ENCODE results near the gene TAS1R1. TPM values are rescaled to one million over a fixed set of nuclear protein-coding genes. Genes with fewer than 3 reads are reported as not detected.

TAS1R1 gene
- total RNA-seq, 6 experiments from 2014 or later = 0.26 TPM; not detected in 5

- ATAC-seq (no peak), DNase-seq (no peak)
- TF ChIP-seq POLR2A (IDR thresholded peaks at IDR 0.05) = no peak
- TF ChIP-seq, protein P1, sequence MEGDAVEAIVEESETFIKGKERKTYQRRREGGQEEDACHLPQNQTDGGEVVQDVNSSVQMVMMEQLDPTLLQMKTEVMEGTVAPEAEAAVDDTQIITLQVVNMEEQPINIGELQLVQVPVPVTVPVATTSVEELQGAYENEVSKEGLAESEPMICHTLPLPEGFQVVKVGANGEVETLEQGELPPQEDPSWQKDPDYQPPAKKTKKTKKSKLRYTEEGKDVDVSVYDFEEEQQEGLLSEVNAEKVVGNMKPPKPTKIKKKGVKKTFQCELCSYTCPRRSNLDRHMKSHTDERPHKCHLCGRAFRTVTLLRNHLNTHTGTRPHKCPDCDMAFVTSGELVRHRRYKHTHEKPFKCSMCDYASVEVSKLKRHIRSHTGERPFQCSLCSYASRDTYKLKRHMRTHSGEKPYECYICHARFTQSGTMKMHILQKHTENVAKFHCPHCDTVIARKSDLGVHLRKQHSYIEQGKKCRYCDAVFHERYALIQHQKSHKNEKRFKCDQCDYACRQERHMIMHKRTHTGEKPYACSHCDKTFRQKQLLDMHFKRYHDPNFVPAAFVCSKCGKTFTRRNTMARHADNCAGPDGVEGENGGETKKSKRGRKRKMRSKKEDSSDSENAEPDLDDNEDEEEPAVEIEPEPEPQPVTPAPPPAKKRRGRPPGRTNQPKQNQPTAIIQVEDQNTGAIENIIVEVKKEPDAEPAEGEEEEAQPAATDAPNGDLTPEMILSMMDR (IDR thresholded peaks at IDR 0.05) = no peak
- H3K4me1 ChIP-seq = peaks cover 0 to 19% (median 4%) of the 10 kb centered on the region in 4 donors
- H3K36me3 ChIP-seq = peaks cover 0 to 95% (median 48%) of the 10 kb centered on the region in 4 donors
- H3K4me3 ChIP-seq = no peak overlapping the region
- no peak overlapping the region for H3K27ac ChIP-seq
- no CpG with 5 or more reads among the region's 38 CpGs for WGBS (ENCODE audit: insufficient coverage, low coverage, low lambda C conversion rate, missing lambda C conversion rate)
- intact Hi-C loops (cut with DNase I) = no loop called here
- no peaks in the 10 kb centered on the region for H3K27me3 ChIP-seq
- H3K9me3 ChIP-seq = no peaks in the 10 kb centered on the region
Measured at GRCh38 chr1:6592865-6593593, 37.9 kb downstream of the TAS1R1 start.

- peaks cover 0 to 97% (median 50%) of the 10 kb centered on the region in 4 donors for H3K36me3 ChIP-seq
- no peak for TF ChIP-seq POLR2A (IDR thresholded peaks at IDR 0.05)
- TF ChIP-seq, protein P1 (IDR thresholded peaks at IDR 0.05) = no peak
- H3K4me1 ChIP-seq = peaks cover 0 to 27% (median 4%) of the 10 kb centered on the region in 4 donors
- H3K27me3 ChIP-seq = no peaks in the 10 kb centered on the region
- no peak overlapping the region for H3K4me3 ChIP-seq
- H3K9me3 ChIP-seq = no peaks in the 10 kb centered on the region
- intact Hi-C loops (cut with DNase I) = no loop called here
- 93% methylated on average over 6 of the region's 15 CpGs for WGBS (ENCODE audit: insufficient coverage, low coverage, low lambda C conversion rate, missing lambda C conversion rate)
- DNase-seq = no peak
- no peak overlapping the region for H3K27ac ChIP-seq
- no peak for ATAC-seq
Measured at GRCh38 chr1:6593810-6594209, 38.7 kb downstream of the TAS1R1 start.

DNA sequence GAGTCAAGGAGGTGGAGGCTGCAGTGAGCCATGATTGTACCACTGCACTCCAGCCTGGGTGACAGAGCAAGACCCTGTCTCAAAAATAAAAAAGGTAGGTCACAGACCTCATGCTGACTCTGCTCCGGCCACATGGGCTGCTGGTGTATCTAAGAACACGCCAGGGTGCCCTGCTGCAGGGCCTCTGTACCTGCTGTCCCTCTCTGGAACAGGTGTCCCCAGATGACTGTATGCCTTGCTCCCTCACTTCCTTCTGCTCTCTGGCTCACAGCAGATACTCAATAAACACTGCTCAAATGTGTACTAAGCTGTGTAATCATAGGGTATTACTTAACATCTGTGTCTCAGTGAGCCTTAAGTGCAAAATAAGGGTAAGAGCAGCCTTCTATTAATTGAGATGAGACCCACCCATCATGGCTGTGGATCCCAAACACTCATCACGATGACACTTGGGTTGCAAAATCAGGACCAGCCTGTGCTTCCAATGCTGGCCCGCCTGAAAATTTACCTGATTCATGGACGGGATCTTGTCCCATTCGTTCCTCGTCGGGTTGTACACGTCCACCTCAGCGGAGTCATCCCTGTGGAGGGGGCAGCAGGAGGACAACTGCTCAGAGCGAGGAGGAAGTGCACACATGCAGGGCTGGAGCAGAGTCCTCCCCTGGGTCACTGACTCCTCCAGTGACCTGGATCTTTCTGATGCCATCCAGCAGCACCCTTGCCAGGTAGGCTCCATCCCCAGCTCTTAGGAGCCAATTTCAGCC lies 40.1 kb downstream of the TAS1R1 start:
- Histone ChIP-seq H3K4me1 (peaks cover 0 to 40% (median 10%) of the 10 kb centered on the region in 4 donors), H3K4me3 (no peak overlapping the region), H3K27me3 (no peaks in the 10 kb centered on the region), H3K36me3 (peaks cover 0 to 90% (median 48%) of the 10 kb centered on the region in 4 donors), H3K9me3 (no peaks in the 10 kb centered on the region), H3K27ac (no peak overlapping the region)
- no peak for DNase-seq
- intact Hi-C loops (cut with DNase I) = no loop called here
- no peak for ATAC-seq
- TF ChIP-seq POLR2A (IDR thresholded peaks at IDR 0.05) = no peak
- TF ChIP-seq, protein P1 (IDR thresholded peaks at IDR 0.05) = no peak
- 77% methylated on average over 10 of the region's 11 CpGs for WGBS (ENCODE audit: insufficient coverage, low coverage, low lambda C conversion rate, missing lambda C conversion rate)

DNA sequence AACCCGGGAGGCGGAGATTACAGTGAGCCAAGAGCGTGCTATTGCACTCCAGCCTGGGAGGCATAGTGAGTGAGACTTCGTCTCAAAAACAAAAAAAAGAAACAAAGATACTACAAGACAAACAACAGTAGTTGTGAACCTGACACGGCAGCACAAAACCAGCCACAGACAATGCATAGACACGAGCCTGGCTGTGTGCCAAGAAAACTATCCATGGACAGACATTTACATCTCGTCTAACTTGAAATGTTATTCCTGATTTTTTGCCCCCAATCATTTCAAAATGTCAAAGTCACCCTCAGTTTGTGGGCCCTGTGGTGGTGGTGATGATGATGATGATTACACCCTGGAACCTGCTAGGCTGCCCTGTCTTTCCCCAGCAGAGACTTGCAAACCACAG lies 41.2 kb downstream of the TAS1R1 start:
- intact Hi-C loops (cut with DNase I) = no loop called here
- ATAC-seq (no peak), DNase-seq (no peak)
- no peaks in the 10 kb centered on the region for H3K27me3 ChIP-seq
- H3K4me3 ChIP-seq = no peak overlapping the region
- TF ChIP-seq, protein P1 (IDR thresholded peaks at IDR 0.05) = no peak
- TF ChIP-seq POLR2A (IDR thresholded peaks at IDR 0.05) = no peak
- H3K9me3 ChIP-seq = no peaks in the 10 kb centered on the region
- H3K4me1 ChIP-seq = peaks cover 0 to 44% (median 10%) of the 10 kb centered on the region in 4 donors
- no peak overlapping the region for H3K27ac ChIP-seq
- peaks cover 0 to 80% (median 46%) of the 10 kb centered on the region in 4 donors for H3K36me3 ChIP-seq
- WGBS (ENCODE audit: insufficient coverage, low coverage, low lambda C conversion rate, missing lambda C conversion rate) = 58% methylated on average over 7 of the region's 7 CpGs

All from right lobe of liver (tissue), 6 donors.